AG09319 (cell line): ENCODE data around the gene LDB2.

Experiments used
- DNase-seq: peaks from one replicate; pipeline ENCODE4 v3.0.0-alpha.2; 2010; ENCODE audit warnings: low read depth; ENCODE audit errors: extremely low read depth
- TF ChIP-seq, protein P1 (sequence below): IDR thresholded peaks from 2 replicates; pipeline ENCODE4 v1.5.1; 2011; ENCODE audit warnings: low read depth, mild to moderate bottlenecking, inconsistent platforms, low read length, moderate library complexity

The LDB2 gene

DNA sequence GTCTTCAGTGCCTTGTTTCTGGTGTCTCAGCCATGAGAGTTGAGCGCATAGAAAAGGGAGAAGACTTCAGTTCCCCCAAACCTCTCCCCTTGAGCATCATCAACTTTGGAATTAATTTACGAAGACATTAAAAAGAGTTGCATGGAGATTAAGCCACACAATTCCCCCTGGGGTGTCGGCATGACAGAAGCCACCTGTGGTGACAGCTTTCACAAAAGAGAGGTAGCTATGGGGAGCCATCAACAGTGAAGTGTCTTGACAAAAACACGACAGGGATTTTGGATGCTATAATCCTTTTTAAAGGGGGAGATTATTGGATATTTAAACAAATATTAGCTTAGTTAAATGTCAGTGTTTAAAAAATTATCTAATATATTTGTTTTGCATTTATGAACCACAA lies 307.6 kb downstream of the LDB2 start:
- DNase-seq: no peak

DNA sequence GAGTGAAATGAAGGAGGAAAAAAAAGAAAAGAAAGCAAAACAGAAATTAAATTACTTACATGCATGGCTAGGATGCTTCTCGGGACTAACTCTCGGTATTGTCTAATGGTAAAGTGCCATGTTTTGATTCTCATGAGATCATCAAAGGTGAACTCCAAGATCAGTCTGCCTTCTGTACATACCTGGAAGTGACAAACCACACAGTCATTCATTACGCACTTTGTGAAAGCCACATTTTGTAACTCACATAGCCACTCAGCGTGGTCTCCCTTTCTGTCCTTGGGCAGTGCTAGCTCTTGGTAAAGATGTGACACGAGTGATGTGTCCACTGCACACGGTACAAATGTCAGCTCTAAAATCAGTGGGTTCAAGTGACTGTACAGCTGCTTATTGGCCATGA lies 309.8 kb downstream of the LDB2 start:
- no peak for DNase-seq
- TF ChIP-seq, protein P1, sequence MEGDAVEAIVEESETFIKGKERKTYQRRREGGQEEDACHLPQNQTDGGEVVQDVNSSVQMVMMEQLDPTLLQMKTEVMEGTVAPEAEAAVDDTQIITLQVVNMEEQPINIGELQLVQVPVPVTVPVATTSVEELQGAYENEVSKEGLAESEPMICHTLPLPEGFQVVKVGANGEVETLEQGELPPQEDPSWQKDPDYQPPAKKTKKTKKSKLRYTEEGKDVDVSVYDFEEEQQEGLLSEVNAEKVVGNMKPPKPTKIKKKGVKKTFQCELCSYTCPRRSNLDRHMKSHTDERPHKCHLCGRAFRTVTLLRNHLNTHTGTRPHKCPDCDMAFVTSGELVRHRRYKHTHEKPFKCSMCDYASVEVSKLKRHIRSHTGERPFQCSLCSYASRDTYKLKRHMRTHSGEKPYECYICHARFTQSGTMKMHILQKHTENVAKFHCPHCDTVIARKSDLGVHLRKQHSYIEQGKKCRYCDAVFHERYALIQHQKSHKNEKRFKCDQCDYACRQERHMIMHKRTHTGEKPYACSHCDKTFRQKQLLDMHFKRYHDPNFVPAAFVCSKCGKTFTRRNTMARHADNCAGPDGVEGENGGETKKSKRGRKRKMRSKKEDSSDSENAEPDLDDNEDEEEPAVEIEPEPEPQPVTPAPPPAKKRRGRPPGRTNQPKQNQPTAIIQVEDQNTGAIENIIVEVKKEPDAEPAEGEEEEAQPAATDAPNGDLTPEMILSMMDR: no peak

More for the DNA sequence above, 307.6 kb downstream of the LDB2 start:
- TF ChIP-seq, protein P1: no peak

DNA sequence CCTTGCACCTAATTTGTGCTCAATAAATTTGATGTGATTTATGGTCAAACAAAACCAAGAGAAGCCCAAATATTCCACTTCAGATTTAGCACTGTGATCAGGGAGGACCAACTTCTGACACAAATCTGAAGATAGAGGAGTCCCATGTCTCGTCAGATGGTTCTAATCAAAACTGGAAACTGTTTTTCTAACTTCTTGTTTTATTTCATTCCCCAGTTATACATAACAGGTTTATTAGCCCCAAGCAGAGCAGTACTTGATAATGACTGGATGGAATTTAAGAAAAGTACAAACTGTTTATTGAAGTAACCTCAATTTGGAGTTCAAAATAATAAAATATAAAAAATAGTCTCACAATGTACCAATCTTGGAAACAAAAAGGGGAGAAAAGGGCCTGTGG lies 310.3 kb downstream of the LDB2 start:
- DNase-seq: no peak
- TF ChIP-seq, protein P1: no peak

DNA sequence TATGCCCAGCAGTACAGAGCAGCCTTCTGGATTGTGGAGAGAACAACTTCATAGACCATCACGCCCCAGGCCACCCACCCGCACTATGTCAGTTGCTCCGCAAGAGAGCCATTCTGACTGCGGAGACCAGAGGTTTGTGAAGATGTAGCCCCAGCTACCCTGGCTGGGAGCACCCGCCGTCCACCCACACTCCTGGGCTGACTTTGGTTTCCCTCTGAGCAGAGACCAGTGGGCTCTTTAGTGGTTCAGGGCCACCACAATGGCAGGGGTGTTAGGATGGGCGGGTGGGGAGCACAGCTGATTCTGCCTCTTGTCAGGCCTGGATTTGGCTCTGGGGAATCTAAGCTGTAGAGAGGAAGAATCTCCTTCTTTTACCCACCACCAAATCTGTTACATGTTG lies 313.4 kb downstream of the LDB2 start:
- no peak for DNase-seq
- TF ChIP-seq, protein P1: no peak

DNA sequence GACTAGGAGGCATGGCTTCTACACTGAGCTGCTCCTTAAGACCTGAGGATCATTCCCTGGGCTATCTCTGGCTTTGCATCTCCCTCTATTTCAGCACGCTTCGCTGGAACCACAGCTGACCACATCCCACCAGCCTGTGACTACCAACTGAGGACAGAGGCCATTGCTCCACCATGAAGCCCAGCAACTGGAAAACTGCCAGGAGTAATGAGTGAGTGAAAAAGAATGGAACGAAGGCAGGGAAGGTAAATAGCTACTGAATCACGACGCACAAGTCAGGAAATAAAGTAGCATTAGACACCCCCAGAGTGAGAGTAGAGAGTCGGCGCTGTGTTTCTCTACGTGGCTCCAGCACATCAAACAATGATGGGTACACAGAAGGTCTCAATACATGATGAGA lies 314.7 kb downstream of the LDB2 start:
- TF ChIP-seq, protein P1: no peak
- DNase-seq: no peak

DNA sequence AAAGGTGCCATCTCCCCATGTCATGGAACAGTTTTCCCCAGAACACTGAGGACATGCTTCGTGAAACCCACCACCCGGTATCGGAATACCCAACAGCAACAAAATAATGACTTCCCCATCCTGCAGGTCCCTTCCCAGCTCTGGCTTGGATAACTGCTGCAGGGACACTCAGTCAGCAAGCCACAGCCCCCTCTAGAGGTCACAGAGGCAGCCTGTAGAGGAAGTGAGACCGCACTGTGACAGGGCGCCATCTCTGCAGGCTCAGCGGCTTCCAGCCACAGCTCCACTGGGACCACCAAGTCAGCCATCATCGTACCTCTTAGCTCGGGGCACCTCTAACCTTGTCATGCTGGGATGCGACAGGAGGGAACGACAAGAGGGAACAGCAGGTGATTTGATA lies 315.9 kb downstream of the LDB2 start:
- no peak for DNase-seq
- TF ChIP-seq, protein P1: peak; percentile 5; the same call in 1 of the 2 replicates

DNA sequence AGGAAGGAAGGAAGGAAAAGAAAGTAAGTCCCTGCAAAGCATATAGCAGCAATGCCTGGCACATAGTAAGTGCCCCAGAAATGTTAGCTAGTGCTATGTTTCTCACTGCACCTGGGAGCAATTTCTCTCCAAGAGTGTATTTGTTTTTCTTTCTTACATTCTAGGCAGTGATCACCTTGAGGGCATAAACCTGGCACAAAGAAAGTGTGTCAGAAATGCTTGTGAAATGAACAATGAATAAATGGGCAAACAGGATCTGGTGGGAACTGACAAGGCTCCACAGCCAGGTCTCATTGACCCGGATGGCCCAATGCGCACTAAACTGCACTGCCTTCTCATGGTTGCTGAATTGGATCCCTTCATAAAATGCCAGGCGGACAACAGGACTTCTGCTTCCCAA lies 316.4 kb downstream of the LDB2 start:
- TF ChIP-seq, protein P1: no peak
- no peak for DNase-seq
